IMR-90 (cell line): ENCODE results near the gene CLSTN1.

Source experiments
- CTCF ChIP-seq: conservative IDR thresholded peaks from 2 replicates; pipeline ENCODE4 v1.5.1; 2012; ENCODE audit warnings: mild to moderate bottlenecking, low read depth, low read length, improper control_type of control experiment
- NFE2L2 ChIP-seq: fragments of 150-350 bp; IDR thresholded peaks from 2 replicates; pipeline ENCODE4 v1.6.1; 2016; ENCODE audit warnings: low read depth, mild to moderate bottlenecking, low read length

GRCh38 chr1:9689011-9689706, 134.6 kb downstream of the CLSTN1 start:
- TF ChIP-seq CTCF = no peak
- no peak for TF ChIP-seq NFE2L2
